ENCODE data around the gene TLL1. TPM values are rescaled to one million over a fixed set of nuclear protein-coding genes. Genes with fewer than 3 reads are reported as not detected.

Gene TLL1
- total and polyA plus RNA-seq, 2 experiments from 2014 or later, result 0.18 to 2.4 TPM

- Mint-ChIP-seq H3K27ac (no peak overlapping the region), H3K36me3 (ENCODE audit: low read depth) (no peaks in the 10 kb centered on the region), H3K4me3 (no peak overlapping the region)
Observed at GRCh38 chr4:165909947-165910346, 36.9 kb downstream of the TLL1 start.

More at GRCh38 chr4:165909947-165910346, 36.9 kb downstream of the TLL1 start:
- Mint-ChIP-seq H3K4me1 (peaks cover 4% of the 10 kb centered on the region), H3K9me3 (no peaks in the 10 kb centered on the region), H3K27me3 (ENCODE audit: insufficient read depth, low read depth, poor library complexity) (no peaks in the 10 kb centered on the region)
- no peaks in the 10 kb centered on the region for H3K27me3 ChIP-seq (ENCODE audit: insufficient read depth)
- no peaks in the 10 kb centered on the region for H4K20me1 ChIP-seq (replicated peaks; ENCODE audit: insufficient read depth)
- no peaks in the 10 kb centered on the region for H3K9me2 ChIP-seq (ENCODE audit: insufficient read depth)
- H3K4me1 ChIP-seq (ENCODE audit: insufficient read depth), result no peaks in the 10 kb centered on the region
- H3K4me3 ChIP-seq, result no peak overlapping the region
- H2AFZ ChIP-seq, result no peak overlapping the region
- ATAC-seq (no peak), DNase-seq (ENCODE audit: low spot score) (no peak)
- H3F3A ChIP-seq (replicated peaks; ENCODE audit: low read depth), result no peaks in the 10 kb centered on the region
- no peaks in the 10 kb centered on the region for H3K79me2 ChIP-seq (replicated peaks; ENCODE audit: insufficient read depth)
- TF ChIP-seq ZNF331 (CRISPR knock-in tag; IDR thresholded peaks at IDR 0.05; ENCODE audit: low read depth), result no peak
- no peak for TF ChIP-seq EZH2phosphoT487 (IDR thresholded peaks at IDR 0.05; ENCODE audit: unreplicated experiment)
- TF ChIP-seq ZNF114 (CRISPR knock-in tag; IDR thresholded peaks at IDR 0.05), result no peak
- TF ChIP-seq EZH2 (IDR thresholded peaks at IDR 0.05; ENCODE audit: low read depth, unreplicated experiment), result no peak
- TF ChIP-seq JUNB (IDR thresholded peaks at IDR 0.05; ENCODE audit: unreplicated experiment), result no peak
- no peak for TF ChIP-seq ZNF462 (CRISPR knock-in tag; IDR thresholded peaks at IDR 0.05)
- TF ChIP-seq CREB1 (CRISPR knock-in tag; IDR thresholded peaks at IDR 0.05; ENCODE audit: low read depth), result no peak
- no peak for TF ChIP-seq POLR2AphosphoS5 (IDR thresholded peaks at IDR 0.05; ENCODE audit: low read depth)
- TF ChIP-seq CTCF (conservative IDR thresholded peaks at IDR 0.05; ENCODE audit: low read depth in 2 of 2), result no peak
- TF ChIP-seq ETS1 (IDR thresholded peaks at IDR 0.05), result no peak
- no peak for TF ChIP-seq REST (IDR thresholded peaks at IDR 0.05; ENCODE audit: unreplicated experiment)
- no peak for TF ChIP-seq STAT1 (IDR thresholded peaks at IDR 0.05; ENCODE audit: unreplicated experiment)
- no peak for TF ChIP-seq NANOG (IDR thresholded peaks at IDR 0.05; ENCODE audit: borderline replicate concordance)
- no peak overlapping the region for H3K4me2 ChIP-seq
- no peak overlapping the region for H3K27ac ChIP-seq (ENCODE audit: low read depth)
- H3K36me3 ChIP-seq (ENCODE audit: insufficient read depth), result no peaks in the 10 kb centered on the region

All from GM23338 (cell line).